Keratinocyte (primary cell): ENCODE results near the gene CD28. TPM values are rescaled to one million over a fixed set of nuclear protein-coding genes. Genes with fewer than 3 reads are reported as not detected.

Experiments
- DNase-seq: peaks from one replicate; pipeline ENCODE4 v3.0.0-alpha.2; 2011; ENCODE audit warnings: low read depth, missing footprints, low spot score
- FAIRE-seq: peaks from 2 replicates; lab custom pipeline; 2011; peaks lifted over from hg19 to GRCh38; lab: Jason Lieb, UNC
- H2AFZ ChIP-seq: 2 replicates; pipeline ENCODE4 v1.6.0; 2012; ENCODE audit warnings: low read length, control low read depth, inconsistent platforms; ENCODE audit not compliant: control insufficient read depth
- H3K27ac ChIP-seq: 2 replicates; pipeline ENCODE4 v1.5.1; 2011; ENCODE audit warnings: low read length; ENCODE audit not compliant: control insufficient read depth, insufficient read depth
- H3K27me3 ChIP-seq: 3 replicates; pipeline ENCODE4 v1.6.0; 2011; ENCODE audit warnings: low read length; ENCODE audit not compliant: control insufficient read depth, insufficient read depth; ENCODE audit errors: extremely low read depth
- H3K36me3 ChIP-seq, 2 experiments: 2 replicates in 1 of 2; 3 replicates in 1 of 2; pipeline ENCODE4 v1.5.1; 2011; ENCODE audit warnings: low read length in 2 of 2, mild to moderate bottlenecking in 1 of 2; ENCODE audit not compliant: control insufficient read depth in 2 of 2, insufficient read depth in 2 of 2; ENCODE audit errors: extremely low read depth in 1 of 2
- H3K4me1 ChIP-seq: 3 replicates; pipeline ENCODE4 v1.5.1; 2011; ENCODE audit warnings: low read length; ENCODE audit not compliant: control insufficient read depth, insufficient read depth; ENCODE audit errors: extremely low read depth
- H3K4me2 ChIP-seq: 3 replicates; pipeline ENCODE4 v1.6.0; 2011; ENCODE audit warnings: low read depth, low read length; ENCODE audit not compliant: control insufficient read depth, insufficient read depth; ENCODE audit errors: extremely low read depth
- H3K4me3 ChIP-seq, 3 experiments: fragments of 200-600 bp in 1 of 3; sonication (generic) in 1 of 3; 2 replicates in 2 of 3; 3 replicates in 1 of 3; pipeline ENCODE4 v1.5.1; 2011 to 2016; ENCODE audit warnings: low read length in 3 of 3, mild to moderate bottlenecking in 3 of 3, control low read depth in 2 of 3, inconsistent platforms in 1 of 3, low read depth in 1 of 3, mixed read lengths in 1 of 3, mixed run types in 1 of 3, moderate library complexity in 1 of 3; ENCODE audit not compliant: control insufficient read depth in 2 of 3, insufficient read depth in 2 of 3; ENCODE audit errors: extremely low read depth in 1 of 3
- H3K79me2 ChIP-seq: 2 replicates; pipeline ENCODE4 v1.6.0; 2012; ENCODE audit warnings: low read length; ENCODE audit not compliant: control insufficient read depth, insufficient read depth
- H3K9ac ChIP-seq: 3 replicates; pipeline ENCODE4 v1.6.0; 2011; ENCODE audit warnings: low read length; ENCODE audit not compliant: control insufficient read depth, insufficient read depth; ENCODE audit errors: extremely low read depth
- H3K9me1 ChIP-seq: 3 replicates; pipeline ENCODE4 v1.6.0; 2011; ENCODE audit warnings: low read length; ENCODE audit not compliant: control insufficient read depth, insufficient read depth; ENCODE audit errors: extremely low read depth
- H3K9me3 ChIP-seq: 2 replicates; pipeline ENCODE4 v1.5.1; 2012; ENCODE audit warnings: low read depth, low read length; ENCODE audit not compliant: control insufficient read depth
- H4K20me1 ChIP-seq: 3 replicates; pipeline ENCODE4 v1.6.0; 2011; ENCODE audit warnings: low read length; ENCODE audit not compliant: control insufficient read depth, insufficient read depth; ENCODE audit errors: extremely low read depth
- CTCF ChIP-seq, 3 experiments: IDR thresholded peaks in 1 of 3; conservative IDR thresholded peaks in 1 of 3; optimal IDR thresholded peaks in 1 of 3; 2 replicates in 2 of 3; 3 replicates in 1 of 3; pipeline versions ENCODE3 to v1.5.1; 2011; ENCODE audit warnings: low read length in 3 of 3, mild to moderate bottlenecking in 3 of 3, moderate library complexity in 2 of 3, control low read depth in 1 of 3, inconsistent platforms in 1 of 3; ENCODE audit not compliant: insufficient read depth in 2 of 3; ENCODE audit errors: extremely low read depth in 1 of 3
- EZH2 ChIP-seq: IDR thresholded peaks from one replicate; pipeline ENCODE4 v1.6.1; 2012; ENCODE audit warnings: inconsistent platforms, mild to moderate bottlenecking, low read length, moderate library complexity
- dilution Hi-C: fragments of 300-500 bp; cut with MboI; formaldehyde crosslinking; loops from one replicate; pipeline ENCODE4 v1.7.0; 2020; ENCODE audit warnings: low sequenced_read_pairs; ENCODE audit not compliant: extremely low pct_ligation_motif_present
- polyA plus RNA-seq, 5 experiments: library from polyadenylated mRNA; depleted of rRNA in 3 of 5; stranded (reverse) in 3 of 5; stranded (forward) in 1 of 5; unstranded in 1 of 5; fragments of >200 nt; gene quantifications; 1 replicate in 1 of 5; 2 replicates in 3 of 5; 3 replicates in 1 of 5; pipeline versions ENCODE4 v1.2.1 to v1.2.3, GENCODE V29; 2011 to 2012; ENCODE audit warnings: missing spikeins in 2 of 5, low read depth in 1 of 5, low replicate concordance in 1 of 5

The CD28 gene
- polyA plus RNA-seq, 1 donor (not counting 4 experiments of a cell fraction or from before 2014, with no cell fraction given) = 0.01 TPM

DNA sequence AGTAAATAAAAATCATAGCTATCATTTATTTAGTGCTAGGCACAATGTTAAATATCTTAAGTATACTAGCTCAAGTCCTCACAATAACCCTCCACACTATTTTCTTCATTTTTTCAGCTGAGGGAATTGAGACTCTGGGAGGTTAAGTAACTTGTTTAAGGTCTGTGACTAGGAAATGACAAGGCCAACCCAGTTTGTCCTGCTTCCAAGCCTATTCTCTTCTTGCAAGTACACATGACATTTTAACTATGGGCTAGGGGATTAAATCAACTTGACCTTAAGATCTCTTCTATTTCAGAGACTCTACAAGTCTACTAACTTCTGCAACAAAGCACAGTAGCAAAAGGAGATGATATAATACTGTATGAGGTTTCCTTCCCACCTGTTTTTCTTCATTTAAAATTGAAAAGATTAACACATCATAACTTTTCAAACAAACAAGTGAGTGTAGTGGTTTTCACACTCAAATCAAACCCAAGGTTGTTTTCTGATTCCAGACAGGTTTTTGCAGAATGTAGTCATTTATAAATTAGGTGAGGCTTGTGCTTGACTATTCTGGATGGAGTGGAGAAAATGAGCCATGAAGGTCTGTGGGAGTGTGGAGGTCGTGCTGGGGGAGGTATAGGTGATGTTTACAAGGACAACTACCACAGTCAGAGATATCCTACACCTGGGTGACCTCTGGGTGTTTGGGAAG lies 57.0 kb downstream of the CD28 start:
- Histone ChIP-seq H3K79me2 (no peaks in the 10 kb centered on the region), H3K9me1 (no peaks in the 10 kb centered on the region), H3K4me2 (no peak overlapping the region), H3K27me3 (no peaks in the 10 kb centered on the region), H3K4me3 (no peak overlapping the region), H3K36me3 (no peaks in the 10 kb centered on the region), H4K20me1 (no peaks in the 10 kb centered on the region), H2AFZ (no peak overlapping the region), H3K4me1 (peaks cover 18% of the 10 kb centered on the region), H3K9me3 (no peaks in the 10 kb centered on the region), H3K9ac (no peak overlapping the region), H3K27ac (no peak overlapping the region)
- FAIRE-seq (no peak), DNase-seq (no peak)
- no peak for TF ChIP-seq CTCF (optimal IDR thresholded peaks at IDR 0.05 in 1 of 3, IDR thresholded peaks at IDR 0.05 in 1 of 3, conservative IDR thresholded peaks at IDR 0.05 in 1 of 3; ENCODE audit: extremely low read depth in 1 of 3, insufficient read depth in 2 of 3, low read length in 3 of 3)
- dilution Hi-C loops = no loop called here

- H2AFZ ChIP-seq = no peak overlapping the region
Measured at GRCh38 chr2:203763938-203764664, 57.7 kb downstream of the CD28 start.

More at GRCh38 chr2:203763938-203764664, 57.7 kb downstream of the CD28 start:
- no peak overlapping the region for H3K9ac ChIP-seq
- FAIRE-seq (no peak), DNase-seq (no peak)
- no peaks in the 10 kb centered on the region for H3K36me3 ChIP-seq
- H3K9me3 ChIP-seq = no peaks in the 10 kb centered on the region
- no peaks in the 10 kb centered on the region for H3K27me3 ChIP-seq
- H3K4me1 ChIP-seq = peaks cover 11% of the 10 kb centered on the region
- no peak for TF ChIP-seq EZH2
- no peak for TF ChIP-seq CTCF (optimal IDR thresholded peaks at IDR 0.05 in 1 of 3, IDR thresholded peaks at IDR 0.05 in 1 of 3, conservative IDR thresholded peaks at IDR 0.05 in 1 of 3; ENCODE audit: extremely low read depth in 1 of 3, insufficient read depth in 2 of 3, low read length in 3 of 3)
- H3K79me2 ChIP-seq = no peaks in the 10 kb centered on the region
- no peaks in the 10 kb centered on the region for H3K9me1 ChIP-seq
- no peak overlapping the region for H3K4me3 ChIP-seq
- no peak overlapping the region for H3K4me2 ChIP-seq
- dilution Hi-C loops = no loop called here
- no peaks in the 10 kb centered on the region for H4K20me1 ChIP-seq
- no peak overlapping the region for H3K27ac ChIP-seq
